Neural cell (in vitro differentiated cells): ENCODE results near the gene LSM4. TPM values are rescaled to one million over a fixed set of nuclear protein-coding genes. Genes with fewer than 3 reads are reported as not detected.
A peak's percentile ranks its signal among the peaks of the same experiment; 100 is the strongest.

Source experiments
- H2AFZ ChIP-seq: fragments of 200-600, 300-800 bp; sonication (generic), shearing (Covaris generic); 2 replicates; pipeline ENCODE4 v1.6.0; 2014; ENCODE audit warnings: low read depth, mild to moderate bottlenecking, antibody characterized with exemption, low read length, moderate library complexity
- H3F3A ChIP-seq: fragments of 200-600 bp; shearing (Covaris generic); 2 replicates; pipeline ENCODE4 v1.6.1; 2016; ENCODE audit warnings: mild to moderate bottlenecking, moderate library complexity, mixed read lengths, antibody characterized with exemption, low read length; ENCODE audit not compliant: insufficient read depth, poor library complexity, severe bottlenecking
- H3K27ac ChIP-seq: fragments of 200-600, 300-800 bp; sonication (generic), shearing (Covaris generic); 2 replicates; pipeline ENCODE4 v1.5.1; 2014; ENCODE audit warnings: mild to moderate bottlenecking, low read length, moderate library complexity
- H3K27me3 ChIP-seq: fragments of 300-800, 200-600 bp; sonication (generic), shearing (Covaris generic); 2 replicates; pipeline ENCODE4 v1.6.0; 2014; ENCODE audit warnings: mild to moderate bottlenecking, low read depth, low read length, moderate library complexity; ENCODE audit not compliant: insufficient read depth
- H3K36me3 ChIP-seq: fragments of 300-800, 200-600 bp; sonication (generic), shearing (Covaris generic); 2 replicates; pipeline ENCODE4 v1.5.1; 2014; ENCODE audit warnings: mild to moderate bottlenecking, antibody characterized with exemption, low read length, moderate library complexity; ENCODE audit not compliant: insufficient read depth
- H3K4me2 ChIP-seq: fragments of 300-800, 200-600 bp; sonication (generic), shearing (Covaris generic); 2 replicates; pipeline ENCODE4 v1.6.0; 2014; ENCODE audit warnings: mild to moderate bottlenecking, low read length
- H3K4me3 ChIP-seq: fragments of 300-800, 200-600 bp; sonication (generic), shearing (Covaris generic); 2 replicates; pipeline ENCODE4 v1.5.1; 2014; ENCODE audit warnings: mild to moderate bottlenecking, low read length, moderate library complexity
- H3K79me2 ChIP-seq: fragments of 200-600 bp; shearing (Covaris generic); replicated peaks from 2 replicates; pipeline ENCODE4 v1.6.0; 2014; ENCODE audit warnings: mild to moderate bottlenecking, low read length, moderate library complexity; ENCODE audit not compliant: insufficient read depth
- H3K9ac ChIP-seq: fragments of 300-800, 200-600 bp; sonication (generic), shearing (Covaris generic); 2 replicates; pipeline ENCODE4 v1.6.1; 2016; ENCODE audit warnings: mild to moderate bottlenecking, low read length, mixed read lengths
- H3K9me2 ChIP-seq: fragments of 200-600 bp; shearing (Covaris generic); 2 replicates; pipeline ENCODE4 v1.6.1; 2016; ENCODE audit warnings: mild to moderate bottlenecking, low read length, mixed read lengths; ENCODE audit not compliant: insufficient read depth
- H3K9me3 ChIP-seq: fragments of 200-600, 300-800 bp; sonication (generic), shearing (Covaris generic); 2 replicates; pipeline ENCODE4 v1.6.1; 2016; ENCODE audit warnings: mild to moderate bottlenecking, mixed run types, low read length, moderate library complexity, mixed read lengths
- H4K20me1 ChIP-seq: fragments of 200-600 bp; shearing (Covaris generic); 2 replicates; pipeline ENCODE4 v1.6.1; 2016; ENCODE audit warnings: mild to moderate bottlenecking, mixed run types; ENCODE audit not compliant: insufficient read depth
- EP300 ChIP-seq: fragments of 450-650 bp; conservative IDR thresholded peaks from 2 replicates; pipeline ENCODE4 v1.6.1; 2014; ENCODE audit warnings: antibody characterized with exemption, mild to moderate bottlenecking, moderate library complexity; ENCODE audit not compliant: poor library complexity, severe bottlenecking
- POLR2AphosphoS5 ChIP-seq: IDR thresholded peaks from 2 replicates; pipeline ENCODE4 v1.6.1; 2012
- polyA plus RNA-seq: library from polyadenylated mRNA; depleted of rRNA; stranded (reverse); fragments of >200 nt; gene quantifications from 2 replicates; pipeline ENCODE4 v1.2.3, GENCODE V29; 2014
- TF ChIP-seq, protein P1 (sequence below): fragments of 450-650 bp; IDR thresholded peaks from 2 replicates; pipeline ENCODE4 v1.5.1; 2014; ENCODE audit warnings: antibody characterized with exemption, mild to moderate bottlenecking, moderate library complexity; ENCODE audit not compliant: poor library complexity, severe bottlenecking
- TF ChIP-seq, protein P2 (sequence below): IDR thresholded peaks from 2 replicates; pipeline ENCODE4 v1.6.1; 2012; ENCODE audit warnings: borderline replicate concordance

Gene LSM4
- polyA plus RNA-seq, 1 donor from 2014 or later, result 382 TPM

GRCh38 chr19:18266771-18267686 lies 55.8 kb downstream of the LSM4 start:
- H3K79me2 ChIP-seq, result no peaks in the 10 kb centered on the region
- no peaks in the 10 kb centered on the region for H4K20me1 ChIP-seq
- no peaks in the 10 kb centered on the region for H3F3A ChIP-seq
- no peaks in the 10 kb centered on the region for H3K9me2 ChIP-seq
- H3K9me3 ChIP-seq, result no peaks in the 10 kb centered on the region
- peak; percentile 21 for TF ChIP-seq POLR2AphosphoS5
- no peak for TF ChIP-seq EP300
- H3K4me2 ChIP-seq, result no peak overlapping the region
- no peak overlapping the region for H3K27ac ChIP-seq
- H3K9ac ChIP-seq, result no peak overlapping the region
- H3K4me3 ChIP-seq, result no peak overlapping the region
- H3K36me3 ChIP-seq, result no peaks in the 10 kb centered on the region
- H2AFZ ChIP-seq, result no peak overlapping the region
- H3K27me3 ChIP-seq, result no peaks in the 10 kb centered on the region

DNA sequence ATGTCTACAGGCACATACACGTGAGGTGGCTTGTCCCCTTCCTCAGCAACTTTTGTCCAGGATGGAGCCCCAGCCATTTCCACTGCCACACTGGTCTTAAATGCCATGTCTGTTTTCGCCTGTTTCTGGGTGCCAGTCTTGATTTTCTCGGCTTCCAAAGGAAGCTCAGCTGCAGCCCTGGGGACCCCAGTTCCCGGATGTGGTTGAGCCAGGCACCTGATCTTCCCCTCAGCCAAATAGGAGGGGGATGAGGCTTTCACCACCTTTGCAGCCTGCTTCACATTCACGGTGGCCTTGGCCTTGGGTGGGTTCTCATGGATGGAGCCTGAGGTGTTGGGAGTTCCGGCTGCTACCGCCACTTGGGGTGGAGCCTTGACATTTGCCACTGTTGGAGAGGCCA lies 57.3 kb downstream of the LSM4 start:
- Histone ChIP-seq H3K27ac (no peak overlapping the region), H3K4me2 (no peak overlapping the region), H3K9me2 (no peaks in the 10 kb centered on the region), H3K9me3 (no peaks in the 10 kb centered on the region), H3K27me3 (no peaks in the 10 kb centered on the region), H2AFZ (no peak overlapping the region), H3K4me3 (no peak overlapping the region), H3K36me3 (no peaks in the 10 kb centered on the region), H3K9ac (no peak overlapping the region), H3K79me2 (no peaks in the 10 kb centered on the region), H3F3A (no peaks in the 10 kb centered on the region), H4K20me1 (no peaks in the 10 kb centered on the region)
- TF ChIP-seq, protein P1, sequence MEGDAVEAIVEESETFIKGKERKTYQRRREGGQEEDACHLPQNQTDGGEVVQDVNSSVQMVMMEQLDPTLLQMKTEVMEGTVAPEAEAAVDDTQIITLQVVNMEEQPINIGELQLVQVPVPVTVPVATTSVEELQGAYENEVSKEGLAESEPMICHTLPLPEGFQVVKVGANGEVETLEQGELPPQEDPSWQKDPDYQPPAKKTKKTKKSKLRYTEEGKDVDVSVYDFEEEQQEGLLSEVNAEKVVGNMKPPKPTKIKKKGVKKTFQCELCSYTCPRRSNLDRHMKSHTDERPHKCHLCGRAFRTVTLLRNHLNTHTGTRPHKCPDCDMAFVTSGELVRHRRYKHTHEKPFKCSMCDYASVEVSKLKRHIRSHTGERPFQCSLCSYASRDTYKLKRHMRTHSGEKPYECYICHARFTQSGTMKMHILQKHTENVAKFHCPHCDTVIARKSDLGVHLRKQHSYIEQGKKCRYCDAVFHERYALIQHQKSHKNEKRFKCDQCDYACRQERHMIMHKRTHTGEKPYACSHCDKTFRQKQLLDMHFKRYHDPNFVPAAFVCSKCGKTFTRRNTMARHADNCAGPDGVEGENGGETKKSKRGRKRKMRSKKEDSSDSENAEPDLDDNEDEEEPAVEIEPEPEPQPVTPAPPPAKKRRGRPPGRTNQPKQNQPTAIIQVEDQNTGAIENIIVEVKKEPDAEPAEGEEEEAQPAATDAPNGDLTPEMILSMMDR, result no peak

DNA sequence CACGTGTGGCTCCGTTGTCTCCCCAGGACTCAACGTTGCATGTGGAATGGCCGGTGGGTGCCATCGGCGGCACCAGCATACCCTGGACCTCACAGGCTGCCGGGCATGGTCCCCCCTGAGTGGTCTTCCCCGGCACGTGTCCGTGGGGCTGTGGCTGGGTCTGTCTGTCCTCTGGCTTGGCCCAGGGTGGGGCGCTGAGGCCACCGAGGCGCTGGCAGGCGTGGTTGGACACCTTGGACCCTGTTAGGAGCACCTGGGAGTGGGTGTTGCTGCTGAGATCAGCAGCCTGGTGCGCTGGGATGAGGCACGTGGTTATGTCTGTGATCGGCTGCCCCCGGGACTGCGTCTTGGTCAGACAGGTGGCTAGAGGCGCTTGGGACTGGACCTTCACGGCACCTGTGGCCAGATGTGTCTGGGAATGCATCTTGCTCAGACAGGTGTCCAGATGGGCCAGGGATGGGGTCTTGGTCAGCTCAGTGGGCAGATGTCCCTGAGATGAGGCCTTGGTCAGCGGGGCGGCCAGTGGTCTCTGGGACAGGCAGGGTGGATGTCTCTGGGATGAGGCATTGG lies 57.8 kb downstream of the LSM4 start:
- Histone ChIP-seq H3F3A (no peaks in the 10 kb centered on the region), H3K4me2 (no peak overlapping the region), H3K9me3 (no peaks in the 10 kb centered on the region), H4K20me1 (no peaks in the 10 kb centered on the region), H3K9ac (no peak overlapping the region), H3K9me2 (no peaks in the 10 kb centered on the region), H2AFZ (no peak overlapping the region), H3K27me3 (no peaks in the 10 kb centered on the region), H3K36me3 (no peaks in the 10 kb centered on the region), H3K4me3 (no peak overlapping the region), H3K79me2 (no peaks in the 10 kb centered on the region), H3K27ac (no peak overlapping the region)
- TF ChIP-seq, protein P2, sequence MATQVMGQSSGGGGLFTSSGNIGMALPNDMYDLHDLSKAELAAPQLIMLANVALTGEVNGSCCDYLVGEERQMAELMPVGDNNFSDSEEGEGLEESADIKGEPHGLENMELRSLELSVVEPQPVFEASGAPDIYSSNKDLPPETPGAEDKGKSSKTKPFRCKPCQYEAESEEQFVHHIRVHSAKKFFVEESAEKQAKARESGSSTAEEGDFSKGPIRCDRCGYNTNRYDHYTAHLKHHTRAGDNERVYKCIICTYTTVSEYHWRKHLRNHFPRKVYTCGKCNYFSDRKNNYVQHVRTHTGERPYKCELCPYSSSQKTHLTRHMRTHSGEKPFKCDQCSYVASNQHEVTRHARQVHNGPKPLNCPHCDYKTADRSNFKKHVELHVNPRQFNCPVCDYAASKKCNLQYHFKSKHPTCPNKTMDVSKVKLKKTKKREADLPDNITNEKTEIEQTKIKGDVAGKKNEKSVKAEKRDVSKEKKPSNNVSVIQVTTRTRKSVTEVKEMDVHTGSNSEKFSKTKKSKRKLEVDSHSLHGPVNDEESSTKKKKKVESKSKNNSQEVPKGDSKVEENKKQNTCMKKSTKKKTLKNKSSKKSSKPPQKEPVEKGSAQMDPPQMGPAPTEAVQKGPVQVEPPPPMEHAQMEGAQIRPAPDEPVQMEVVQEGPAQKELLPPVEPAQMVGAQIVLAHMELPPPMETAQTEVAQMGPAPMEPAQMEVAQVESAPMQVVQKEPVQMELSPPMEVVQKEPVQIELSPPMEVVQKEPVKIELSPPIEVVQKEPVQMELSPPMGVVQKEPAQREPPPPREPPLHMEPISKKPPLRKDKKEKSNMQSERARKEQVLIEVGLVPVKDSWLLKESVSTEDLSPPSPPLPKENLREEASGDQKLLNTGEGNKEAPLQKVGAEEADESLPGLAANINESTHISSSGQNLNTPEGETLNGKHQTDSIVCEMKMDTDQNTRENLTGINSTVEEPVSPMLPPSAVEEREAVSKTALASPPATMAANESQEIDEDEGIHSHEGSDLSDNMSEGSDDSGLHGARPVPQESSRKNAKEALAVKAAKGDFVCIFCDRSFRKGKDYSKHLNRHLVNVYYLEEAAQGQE, result no peak
- no peak for TF ChIP-seq EP300
- TF ChIP-seq POLR2AphosphoS5, result peak; percentile 9
